ENCODE data around the gene FBXW12. TPM values are rescaled to one million over a fixed set of nuclear protein-coding genes. Genes with fewer than 3 reads are reported as not detected.

FBXW12 gene
- total RNA-seq, 1 donor from 2014 or later = 0.38 TPM

GRCh38 chr3:48439820-48440589 lies 68.0 kb downstream of the FBXW12 start, which contains the start of the genes CCDC51 and TMA7:
Gene CCDC51 (minus strand): TSS chr3:48440119. CDS start chr3:48435128, 4,991 bp downstream.
Gene TMA7 (plus strand): TSS chr3:48440257. CDS start chr3:48440297, 40 bp downstream.
- H3K4me3 Mint-ChIP-seq (ENCODE audit: low read depth) = peak within 1 kb of the TSS; percentile 93
- no peaks in the 10 kb centered on the region for H3K9me3 Mint-ChIP-seq (ENCODE audit: low read depth)
- peaks cover 1% of the 10 kb centered on the region for H3K36me3 Mint-ChIP-seq (ENCODE audit: insufficient read depth)
- H3K27ac Mint-ChIP-seq = peak within 1 kb of the TSS; percentile 95
- peaks cover 12% of the 10 kb centered on the region for H3K4me1 Mint-ChIP-seq (ENCODE audit: low read depth)
- no peaks in the 10 kb centered on the region for H3K27me3 Mint-ChIP-seq
- TF ChIP-seq CTCF (IDR thresholded peaks at IDR 0.05; ENCODE audit: unreplicated experiment) = no peak
- DNase-seq (ENCODE audit: low spot score, unreplicated experiment) = peak; percentile 94

GRCh38 chr3:48440590-48440958 lies 68.6 kb downstream of the FBXW12 start:
- H3K4me1 Mint-ChIP-seq (ENCODE audit: low read depth) = peaks cover 14% of the 10 kb centered on the region
- H3K27me3 Mint-ChIP-seq = no peaks in the 10 kb centered on the region
- peak overlapping the region; percentile 93 for H3K4me3 Mint-ChIP-seq (ENCODE audit: low read depth)
- TF ChIP-seq CTCF (IDR thresholded peaks at IDR 0.05; ENCODE audit: unreplicated experiment) = no peak
- DNase-seq (ENCODE audit: low spot score, unreplicated experiment) = no peak
- H3K36me3 Mint-ChIP-seq (ENCODE audit: insufficient read depth) = peaks cover 1% of the 10 kb centered on the region
- no peaks in the 10 kb centered on the region for H3K9me3 Mint-ChIP-seq (ENCODE audit: low read depth)
- peak overlapping the region; percentile 95 for H3K27ac Mint-ChIP-seq

DNA sequence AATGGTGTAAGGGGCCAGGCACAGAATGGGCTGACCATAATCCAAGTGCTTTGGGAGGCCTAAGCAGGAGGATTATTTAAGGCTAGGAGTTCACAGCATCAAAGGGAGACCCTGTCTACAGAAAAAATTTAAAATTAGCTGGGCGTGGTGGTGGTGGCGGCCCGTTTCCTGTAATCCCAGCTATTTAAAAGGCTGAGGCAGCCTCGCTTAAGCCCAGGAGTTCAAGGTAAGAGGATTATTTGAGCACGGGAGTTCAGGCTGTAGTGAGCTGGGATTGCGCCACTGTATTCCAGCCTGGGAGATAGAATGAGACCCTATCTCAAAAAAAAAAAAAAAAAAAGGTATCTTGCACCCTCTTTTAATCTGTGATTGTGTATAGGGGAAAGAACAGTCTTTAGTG lies 69.9 kb downstream of the FBXW12 start:
- H3K4me1 Mint-ChIP-seq (ENCODE audit: low read depth) = peaks cover 24% of the 10 kb centered on the region
- H3K4me3 Mint-ChIP-seq (ENCODE audit: low read depth) = peak overlapping the region; percentile 93
- TF ChIP-seq CTCF (IDR thresholded peaks at IDR 0.05; ENCODE audit: unreplicated experiment) = no peak
- peak overlapping the region; percentile 80 for H3K27ac Mint-ChIP-seq
- peaks cover 1% of the 10 kb centered on the region for H3K36me3 Mint-ChIP-seq (ENCODE audit: insufficient read depth)
- no peak for DNase-seq (ENCODE audit: low spot score, unreplicated experiment)
- H3K9me3 Mint-ChIP-seq (ENCODE audit: low read depth) = no peaks in the 10 kb centered on the region
- H3K27me3 Mint-ChIP-seq = no peaks in the 10 kb centered on the region

Other genes starting within 250 kb of the FBXW12 start
- gene CDC25A, start 183.8 kb upstream of the FBXW12 start, total RNA-seq = 20.5 and 24.5 TPM in 2 replicates
- not detected in 2 replicates for gene CAMP, start 148.7 kb upstream of the FBXW12 start, total RNA-seq
- 28.5 and 30.4 TPM in 2 replicates for gene ZNF589, start 131.1 kb upstream of the FBXW12 start, total RNA-seq
- gene NME6, start 70.9 kb upstream of the FBXW12 start, total RNA-seq = 34.8 and 35.5 TPM in 2 replicates
- gene SPINK8, start 38.6 kb upstream of the FBXW12 start, total RNA-seq = not detected in 2 replicates
- gene PLXNB1, start 57.9 kb downstream of the FBXW12 start, total RNA-seq = 535 and 543 TPM in 2 replicates
- 11.4 and 13.2 TPM in 2 replicates for gene CCDC51, start 67.9 kb downstream of the FBXW12 start, total RNA-seq
- gene TMA7, start 68.0 kb downstream of the FBXW12 start, total RNA-seq = 236 and 253 TPM in 2 replicates
- gene ATRIP, start 74.5 kb downstream of the FBXW12 start, total RNA-seq = 13.8 and 15.2 TPM in 2 replicates
- gene SHISA5, start 132.0 kb downstream of the FBXW12 start, total RNA-seq = 157 and 162 TPM in 2 replicates
- 39.7 and 45.0 TPM in 2 replicates for gene PFKFB4, start 184.6 kb downstream of the FBXW12 start, total RNA-seq
- 1.2 and 1.4 TPM in 2 replicates for gene UCN2, start 191.6 kb downstream of the FBXW12 start, total RNA-seq
- gene COL7A1, start 223.1 kb downstream of the FBXW12 start, total RNA-seq = 31.5 and 38.4 TPM in 2 replicates
- gene UQCRC1, start 237.4 kb downstream of the FBXW12 start, total RNA-seq = 209 and 219 TPM in 2 replicates
- gene TMEM89, start 249.6 kb downstream of the FBXW12 start, total RNA-seq = 0.49 TPM in 1 of 2 replicates, not detected in the other

All from progenitor cell of endocrine pancreas (in vitro differentiated cells).